Activated naive CD8-positive, alpha-beta T cell (primary cell): Measurements from ENCODE around the gene ZMIZ1.

ENCODE experiments used
- H3K27ac Mint-ChIP-seq: one replicate; pipeline ENCODE4 v1.8.0; 2021; ENCODE audit warnings: mixed read lengths
- H3K27me3 Mint-ChIP-seq: one replicate; pipeline ENCODE4 v1.8.0; 2021; ENCODE audit warnings: mixed read lengths
- H3K36me3 Mint-ChIP-seq: one replicate; pipeline ENCODE4 v1.8.0; 2021; ENCODE audit warnings: mixed read lengths
- H3K4me1 Mint-ChIP-seq: one replicate; pipeline ENCODE4 v1.8.0; 2021; ENCODE audit warnings: low read depth, mixed read lengths
- H3K4me3 Mint-ChIP-seq: one replicate; pipeline ENCODE4 v1.8.0; 2021; ENCODE audit warnings: mild to moderate bottlenecking, mixed read lengths
- H3K9me3 Mint-ChIP-seq: one replicate; pipeline ENCODE4 v1.8.0; 2021; ENCODE audit warnings: low read depth, mixed read lengths

Gene ZMIZ1

DNA sequence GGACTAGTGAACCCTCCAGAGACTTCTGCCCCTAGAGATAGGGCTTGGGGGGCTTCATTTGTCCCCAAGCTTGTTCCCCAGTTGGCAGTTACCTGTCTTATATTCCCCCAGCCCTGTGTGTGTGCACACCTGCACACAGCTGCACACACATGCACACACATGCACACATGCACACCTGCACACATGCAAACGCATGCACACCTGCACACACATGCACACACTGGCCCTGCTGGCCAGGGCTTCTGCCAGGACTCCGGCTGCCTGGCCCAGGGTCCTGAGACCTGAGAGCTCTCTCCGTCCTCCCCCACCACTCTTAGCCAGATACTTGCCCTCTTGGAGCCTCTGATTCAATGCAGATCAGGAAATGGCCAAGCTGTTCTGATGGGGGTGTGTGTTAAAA, 6.7 kb downstream of the ZMIZ1 start:
- Mint-ChIP-seq H3K4me1 (peaks cover 37% of the 10 kb centered on the region), H3K4me3 (no peak overlapping the region), H3K27ac (no peak overlapping the region), H3K36me3 (no peaks in the 10 kb centered on the region), H3K9me3 (no peaks in the 10 kb centered on the region), H3K27me3 (no peaks in the 10 kb centered on the region)

DNA sequence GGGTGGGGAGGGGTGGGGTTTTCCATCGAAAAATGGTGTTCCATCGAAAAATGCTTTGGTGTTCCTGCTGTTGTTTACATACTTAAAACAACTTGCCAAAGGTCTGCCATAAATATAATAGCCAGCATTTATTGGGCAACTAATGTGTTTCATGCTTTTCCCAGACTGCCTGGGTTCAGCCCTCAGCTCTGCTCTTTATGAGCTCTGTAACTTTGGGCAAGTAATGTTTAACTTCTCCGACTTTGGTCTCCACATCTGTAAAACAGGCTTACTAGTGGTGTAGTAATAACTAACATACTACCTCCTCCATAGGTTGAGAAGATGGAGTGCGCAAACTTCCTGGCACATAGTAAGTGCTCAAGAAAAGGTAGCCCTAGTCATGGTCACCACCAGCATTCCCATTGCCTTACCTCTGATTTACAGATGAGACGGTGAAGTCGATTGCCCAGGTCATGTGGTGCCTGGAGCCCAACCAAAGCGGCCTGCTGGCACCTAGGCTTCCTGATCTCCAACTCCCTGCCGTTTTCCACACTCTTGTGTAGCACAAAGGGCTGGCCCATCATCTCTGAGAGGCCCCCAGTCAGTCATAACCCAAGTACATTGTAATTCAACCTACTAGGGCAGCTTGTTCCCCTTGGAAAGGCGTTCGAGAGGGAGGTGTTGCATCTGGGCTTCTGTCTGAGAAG, 8.9 kb downstream of the ZMIZ1 start:
- H3K27me3 Mint-ChIP-seq: no peaks in the 10 kb centered on the region
- H3K4me1 Mint-ChIP-seq: peaks cover 30% of the 10 kb centered on the region

DNA sequence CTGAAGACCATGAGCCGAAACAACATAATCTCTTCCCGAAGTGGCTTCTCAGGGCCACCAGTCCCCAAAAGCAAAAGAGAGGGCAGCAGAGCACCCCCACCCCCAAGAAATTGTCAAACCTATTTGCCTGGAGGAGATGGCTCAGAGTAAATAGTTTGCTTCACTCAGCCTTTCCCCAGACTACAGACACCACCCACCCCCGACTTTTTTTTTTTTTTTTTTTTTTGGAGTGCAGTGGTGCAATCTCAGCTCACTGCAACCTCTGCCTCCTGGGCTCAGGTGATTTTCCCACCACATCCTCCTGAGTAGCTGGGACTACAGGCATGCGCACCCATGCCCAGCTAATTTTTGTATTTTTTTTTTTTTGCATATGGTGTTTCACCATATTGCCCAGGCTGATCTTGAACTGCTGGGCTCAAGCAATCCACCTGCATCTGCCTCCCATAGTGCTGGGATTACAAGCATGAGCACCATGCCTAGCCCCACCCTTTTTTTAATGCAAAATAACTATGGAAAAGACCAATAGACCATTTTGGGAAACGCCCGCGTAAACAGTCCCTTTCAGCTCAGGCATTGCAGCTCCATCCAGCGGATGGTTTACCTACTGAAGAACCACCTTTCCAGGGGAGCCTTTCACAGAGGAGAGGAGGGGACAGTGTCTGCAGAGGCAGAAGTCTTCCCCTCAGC, 9.7 kb downstream of the ZMIZ1 start:
- Mint-ChIP-seq H3K27me3 (no peaks in the 10 kb centered on the region), H3K27ac (no peak overlapping the region)

More for the DNA sequence above, 8.9 kb downstream of the ZMIZ1 start:
- Mint-ChIP-seq H3K4me3 (no peak overlapping the region), H3K27ac (no peak overlapping the region), H3K9me3 (no peaks in the 10 kb centered on the region), H3K36me3 (no peaks in the 10 kb centered on the region)

DNA sequence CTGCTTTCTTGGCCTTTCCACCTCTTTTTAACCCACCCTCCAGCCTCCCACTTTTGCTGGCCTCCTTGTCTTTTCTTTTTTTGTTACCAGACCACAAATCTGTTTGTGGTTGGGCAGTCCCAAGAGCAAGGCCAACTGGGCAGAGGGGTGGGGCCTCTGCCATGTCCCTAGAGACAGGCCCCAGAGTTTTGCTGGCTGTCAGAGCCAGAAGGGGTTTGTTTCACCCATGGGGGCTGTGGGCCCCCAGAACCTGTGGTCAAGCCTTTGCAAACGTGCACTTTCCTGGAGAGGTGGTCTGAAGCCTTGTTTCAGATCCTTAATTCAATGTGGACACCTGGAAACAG, 10.3 kb downstream of the ZMIZ1 start:
- Mint-ChIP-seq H3K4me3 (no peak overlapping the region), H3K27me3 (no peaks in the 10 kb centered on the region), H3K9me3 (no peaks in the 10 kb centered on the region), H3K36me3 (no peaks in the 10 kb centered on the region), H3K27ac (no peak overlapping the region), H3K4me1 (peaks cover 33% of the 10 kb centered on the region)

More for the DNA sequence above, 9.7 kb downstream of the ZMIZ1 start:
- Mint-ChIP-seq H3K4me3 (no peak overlapping the region), H3K9me3 (no peaks in the 10 kb centered on the region), H3K36me3 (no peaks in the 10 kb centered on the region), H3K4me1 (peaks cover 30% of the 10 kb centered on the region)

DNA sequence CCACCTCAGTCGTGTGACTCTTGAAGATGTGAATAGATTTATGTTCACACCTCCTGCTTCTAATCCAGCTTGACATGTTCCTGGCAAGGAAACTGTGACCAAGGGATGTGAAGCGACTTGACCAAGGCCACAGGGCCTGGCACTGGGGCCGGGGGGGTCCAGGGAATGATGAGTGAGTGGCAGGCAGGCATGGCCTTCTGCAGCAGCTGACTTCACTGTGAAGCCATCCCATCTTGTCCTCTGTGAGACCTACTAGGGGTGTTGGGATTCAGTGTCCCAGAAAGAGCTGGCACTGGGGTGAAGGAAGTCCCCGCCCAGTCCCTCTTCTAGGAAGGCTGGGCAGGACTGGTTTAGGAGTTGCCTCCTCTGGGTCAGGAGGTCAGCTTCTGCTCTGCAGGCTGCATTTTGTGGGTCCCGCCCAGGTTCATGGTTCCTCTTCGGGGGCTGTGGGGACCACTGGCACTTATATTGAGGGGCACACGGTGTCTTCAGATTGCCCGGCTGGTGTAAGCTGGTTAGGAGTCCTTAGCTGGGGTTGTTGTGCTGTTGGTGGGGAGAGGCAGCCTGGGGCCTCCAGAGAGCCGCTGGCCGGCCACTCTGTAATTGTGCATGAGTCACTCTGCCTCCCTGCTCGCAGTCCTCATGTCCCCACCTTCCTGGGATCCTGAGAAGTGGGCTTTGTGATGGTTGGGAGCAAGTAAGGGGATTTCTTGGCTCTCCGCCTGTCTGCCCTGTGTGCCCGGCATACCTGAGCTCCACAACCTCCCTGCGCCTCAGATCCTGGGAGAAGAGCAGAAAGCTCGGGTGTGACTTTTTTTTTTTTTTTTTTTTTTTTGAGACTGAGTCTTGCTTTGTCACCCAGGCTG, 11.0 kb downstream of the ZMIZ1 start:
- no peaks in the 10 kb centered on the region for H3K36me3 Mint-ChIP-seq
- no peaks in the 10 kb centered on the region for H3K9me3 Mint-ChIP-seq

DNA sequence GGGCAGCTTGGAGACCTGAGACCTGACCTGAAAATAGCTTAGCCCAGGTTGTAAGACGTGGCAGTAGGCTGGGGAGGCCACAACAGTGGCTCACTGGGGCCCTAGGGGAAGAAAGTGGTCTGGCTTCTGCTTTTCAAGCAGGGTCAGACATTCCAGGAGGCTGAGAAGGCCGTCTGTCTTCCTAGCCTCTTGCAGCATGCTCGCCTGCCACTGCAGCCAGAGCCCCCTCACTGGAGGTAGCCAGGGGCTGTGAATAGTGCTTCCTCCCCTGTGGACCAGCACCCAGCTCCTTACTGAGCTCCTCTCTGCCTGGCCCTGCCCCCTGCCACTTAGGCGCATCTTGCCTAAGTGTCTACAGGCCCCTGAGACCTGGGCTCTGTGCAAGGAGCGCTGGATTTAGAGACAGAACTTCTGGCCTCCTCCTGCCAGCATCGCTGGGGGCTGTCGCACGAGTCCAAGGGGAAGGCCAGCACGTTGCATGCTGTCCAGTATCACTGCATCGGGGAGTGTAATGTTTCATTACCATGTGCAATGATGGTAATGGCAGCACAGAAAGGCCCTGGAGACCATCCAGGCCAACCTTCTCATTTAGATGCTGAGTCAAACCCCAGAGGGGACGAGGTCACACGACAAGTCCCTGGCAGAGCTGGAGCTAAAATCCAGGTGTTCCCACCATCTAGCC, 12.7 kb downstream of the ZMIZ1 start:
- Mint-ChIP-seq H3K27ac (no peak overlapping the region), H3K27me3 (no peaks in the 10 kb centered on the region), H3K4me3 (no peak overlapping the region), H3K9me3 (no peaks in the 10 kb centered on the region), H3K4me1 (peaks cover 36% of the 10 kb centered on the region), H3K36me3 (no peaks in the 10 kb centered on the region)

More for the DNA sequence above, 11.0 kb downstream of the ZMIZ1 start:
- Mint-ChIP-seq H3K27me3 (no peaks in the 10 kb centered on the region), H3K27ac (no peak overlapping the region), H3K4me3 (no peak overlapping the region), H3K4me1 (peaks cover 37% of the 10 kb centered on the region)

DNA sequence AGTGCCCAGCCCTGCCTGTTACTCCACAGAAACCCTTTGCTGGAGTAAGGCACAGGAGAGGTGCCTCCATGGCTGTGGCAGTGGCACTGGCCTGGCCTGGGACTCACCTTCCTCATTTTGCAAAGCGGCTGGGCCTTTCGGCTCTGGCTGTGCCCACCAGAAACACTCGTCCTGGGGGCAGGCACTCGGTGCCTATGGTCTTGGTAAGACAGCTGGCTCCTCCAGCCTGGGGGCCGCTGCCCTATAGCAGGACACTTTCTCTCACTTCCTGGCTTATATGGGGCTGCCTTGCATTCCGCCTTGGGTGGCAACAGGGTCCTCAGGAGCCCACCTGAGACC, 13.2 kb downstream of the ZMIZ1 start:
- H3K9me3 Mint-ChIP-seq: no peaks in the 10 kb centered on the region
- H3K4me1 Mint-ChIP-seq: peaks cover 39% of the 10 kb centered on the region
- no peak overlapping the region for H3K4me3 Mint-ChIP-seq
- no peak overlapping the region for H3K27ac Mint-ChIP-seq
- no peaks in the 10 kb centered on the region for H3K27me3 Mint-ChIP-seq
- no peaks in the 10 kb centered on the region for H3K36me3 Mint-ChIP-seq

DNA sequence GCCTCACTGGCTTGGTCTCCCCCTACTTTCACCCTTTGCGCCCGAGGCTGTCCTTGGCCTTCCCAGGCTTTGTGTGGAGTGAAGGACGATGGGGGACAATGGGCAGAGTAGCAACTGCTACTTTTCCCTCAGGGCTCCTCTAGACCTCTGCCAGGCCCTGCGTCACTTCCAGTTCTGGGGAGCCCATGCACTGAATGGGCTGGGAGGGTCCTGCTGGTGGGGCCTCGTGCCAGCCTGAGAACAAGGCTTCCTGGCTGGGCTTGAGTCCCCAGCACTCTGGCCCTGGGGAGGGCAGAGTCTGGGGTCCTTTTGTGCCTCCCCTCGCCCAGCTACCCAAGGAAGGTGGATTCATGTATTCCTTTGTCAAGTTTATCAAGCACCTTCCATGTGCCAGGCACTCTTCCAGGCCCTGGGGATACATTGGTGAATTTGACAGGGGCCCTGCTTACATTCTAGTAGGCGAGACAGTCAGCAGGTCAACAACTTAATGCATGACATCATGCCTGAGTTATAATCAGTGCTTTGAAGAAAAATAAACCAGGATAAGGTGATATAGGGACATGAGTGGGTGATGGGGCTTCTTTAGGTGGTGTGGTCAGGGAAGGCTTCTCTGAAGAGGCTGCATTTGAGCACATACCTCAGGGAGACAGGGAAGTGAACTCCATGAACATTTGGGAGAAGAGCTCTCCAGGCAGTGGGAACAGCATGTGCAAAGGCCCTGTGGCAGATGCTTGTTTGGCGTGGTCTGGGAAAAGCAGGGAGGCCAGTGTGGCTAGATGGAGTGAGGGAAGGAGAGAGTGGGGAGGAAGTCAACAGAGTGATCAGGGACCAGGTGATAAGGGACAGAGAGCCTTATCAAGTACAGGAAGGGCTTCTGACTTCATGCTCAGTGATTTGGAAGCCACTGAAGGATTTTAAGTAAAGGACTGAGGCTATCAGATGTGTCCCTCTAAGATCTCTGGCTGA, 14.1 kb downstream of the ZMIZ1 start:
- Mint-ChIP-seq H3K36me3 (no peaks in the 10 kb centered on the region), H3K4me1 (peaks cover 44% of the 10 kb centered on the region), H3K27ac (no peak overlapping the region), H3K9me3 (no peaks in the 10 kb centered on the region), H3K4me3 (no peak overlapping the region), H3K27me3 (no peaks in the 10 kb centered on the region)

DNA sequence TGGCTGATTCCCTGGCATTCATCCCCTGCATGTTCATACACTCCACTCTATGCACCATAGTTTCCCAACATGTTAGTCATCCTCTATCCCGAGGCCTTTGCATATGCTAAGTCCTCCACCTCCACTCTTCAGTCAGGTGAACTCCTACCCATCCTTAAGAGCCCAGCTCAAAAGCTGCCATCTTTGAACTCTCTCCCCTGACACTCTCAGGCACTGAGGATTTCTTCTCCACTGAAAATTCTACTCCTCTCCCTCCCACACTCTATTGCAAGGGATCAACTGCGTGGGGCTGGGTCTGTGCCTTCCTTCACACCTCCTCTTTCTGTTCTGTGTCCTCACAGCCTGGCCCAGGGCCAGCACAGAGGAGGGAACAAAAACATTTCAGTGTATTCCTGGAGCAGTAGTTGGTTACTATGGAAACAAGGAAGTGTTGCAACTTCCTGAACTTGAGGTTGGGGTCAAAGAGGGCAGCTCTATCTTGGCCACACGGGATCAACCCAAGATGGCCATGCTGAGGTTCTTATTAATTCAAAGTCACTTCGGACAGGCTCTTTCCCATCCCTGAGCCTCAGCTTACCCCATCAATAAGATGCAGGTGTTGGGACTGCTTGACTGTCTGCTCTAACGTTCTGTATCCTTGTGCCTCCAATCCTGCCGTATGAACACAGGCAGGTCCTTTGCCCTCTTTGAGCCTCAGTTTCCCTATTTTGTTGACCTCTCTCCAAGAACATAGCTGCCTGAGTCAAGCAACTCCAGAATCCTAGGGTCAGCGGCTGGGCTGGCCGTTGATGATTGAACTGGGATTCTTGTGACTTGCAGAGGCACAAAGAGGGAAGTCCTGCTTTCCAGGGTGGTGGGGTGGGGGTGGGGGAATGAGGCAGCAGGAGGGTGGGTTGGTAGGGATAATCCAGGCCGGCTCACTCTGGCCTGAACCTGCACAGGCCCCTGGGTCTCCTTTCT, 15.5 kb downstream of the ZMIZ1 start:
- Mint-ChIP-seq H3K4me1 (peaks cover 40% of the 10 kb centered on the region), H3K27me3 (no peaks in the 10 kb centered on the region), H3K36me3 (no peaks in the 10 kb centered on the region), H3K4me3 (no peak overlapping the region), H3K9me3 (no peaks in the 10 kb centered on the region), H3K27ac (no peak overlapping the region)

DNA sequence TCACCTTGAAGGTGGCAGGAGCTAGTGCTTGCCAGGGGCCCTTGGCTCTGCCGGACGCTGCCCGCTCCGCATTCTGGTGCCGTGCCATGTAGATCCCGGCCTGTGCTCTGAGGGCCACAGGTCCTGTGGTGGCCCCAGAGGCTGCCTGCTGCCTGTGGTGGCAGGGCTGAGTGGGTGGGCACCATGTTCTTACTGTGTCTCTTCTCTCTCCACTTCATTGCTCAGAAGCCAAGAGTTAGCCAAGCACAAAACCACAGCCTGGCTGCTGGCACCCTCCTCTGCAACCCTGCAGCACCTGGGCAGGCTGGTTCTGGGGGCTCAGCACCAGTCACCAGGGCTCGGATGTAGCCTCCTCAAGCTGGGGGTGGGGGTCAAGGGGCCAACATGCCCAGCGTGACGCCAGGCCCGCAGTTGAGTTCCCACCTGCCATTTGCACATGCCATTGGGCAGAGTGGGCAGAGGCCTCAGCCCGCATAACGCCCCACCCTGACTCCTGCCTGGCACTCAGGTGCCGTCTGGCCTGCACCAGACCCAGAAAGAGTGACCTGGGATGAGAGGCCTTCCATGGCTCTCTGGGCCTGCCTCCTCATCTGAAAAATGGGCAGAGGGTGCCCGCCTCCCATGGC, 16.3 kb downstream of the ZMIZ1 start:
- no peaks in the 10 kb centered on the region for H3K36me3 Mint-ChIP-seq
- H3K4me3 Mint-ChIP-seq: no peak overlapping the region
- H3K4me1 Mint-ChIP-seq: peaks cover 42% of the 10 kb centered on the region
- H3K27ac Mint-ChIP-seq: no peak overlapping the region
- H3K9me3 Mint-ChIP-seq: no peaks in the 10 kb centered on the region
- no peaks in the 10 kb centered on the region for H3K27me3 Mint-ChIP-seq

DNA sequence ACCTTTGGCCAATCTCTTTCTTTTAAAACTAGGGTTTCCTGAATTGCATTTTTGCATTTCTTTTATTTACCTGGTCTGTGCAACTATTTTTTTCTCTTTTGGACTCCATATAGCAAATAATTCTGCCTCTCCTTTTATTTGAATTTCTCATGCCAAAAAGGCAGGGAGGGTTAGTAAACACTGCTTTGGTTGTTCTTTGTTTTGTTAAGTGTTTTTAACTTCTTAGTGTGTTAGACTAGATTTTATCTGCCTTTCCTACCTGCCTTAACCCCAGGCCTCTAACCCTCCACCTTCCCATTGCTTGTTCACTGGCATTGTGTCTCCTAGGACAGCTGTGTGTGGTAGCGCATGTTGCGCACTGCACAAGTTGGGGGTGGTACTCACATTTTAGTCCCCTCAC, 18.1 kb downstream of the ZMIZ1 start:
- H3K27ac Mint-ChIP-seq: no peak overlapping the region
- H3K4me1 Mint-ChIP-seq: peaks cover 45% of the 10 kb centered on the region
- no peaks in the 10 kb centered on the region for H3K36me3 Mint-ChIP-seq
- H3K27me3 Mint-ChIP-seq: no peaks in the 10 kb centered on the region
- no peak overlapping the region for H3K4me3 Mint-ChIP-seq
- H3K9me3 Mint-ChIP-seq: no peaks in the 10 kb centered on the region

DNA sequence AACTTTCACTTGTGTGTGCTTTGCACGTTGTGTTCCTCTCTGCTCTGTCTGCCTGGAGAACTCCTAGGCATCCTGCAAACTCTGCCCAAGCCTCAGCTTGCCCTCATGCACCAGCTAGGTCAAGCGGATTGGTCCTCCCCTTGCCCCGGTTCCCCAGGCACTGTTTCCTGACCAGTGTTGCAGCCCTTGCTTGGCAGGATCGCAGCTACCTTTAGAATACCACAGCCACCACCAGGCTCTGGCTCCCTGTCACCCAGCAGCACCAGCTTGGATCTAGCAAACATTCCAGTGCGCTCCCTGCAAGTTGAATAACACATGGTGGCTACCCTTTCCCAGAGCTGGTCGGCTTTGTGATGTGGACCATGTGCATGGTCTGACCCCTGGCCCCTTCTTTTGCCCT, 19.0 kb downstream of the ZMIZ1 start:
- Mint-ChIP-seq H3K36me3 (no peaks in the 10 kb centered on the region), H3K4me1 (peaks cover 52% of the 10 kb centered on the region), H3K27ac (peak overlapping the region; percentile 23), H3K9me3 (no peaks in the 10 kb centered on the region), H3K27me3 (no peaks in the 10 kb centered on the region), H3K4me3 (no peak overlapping the region)

DNA sequence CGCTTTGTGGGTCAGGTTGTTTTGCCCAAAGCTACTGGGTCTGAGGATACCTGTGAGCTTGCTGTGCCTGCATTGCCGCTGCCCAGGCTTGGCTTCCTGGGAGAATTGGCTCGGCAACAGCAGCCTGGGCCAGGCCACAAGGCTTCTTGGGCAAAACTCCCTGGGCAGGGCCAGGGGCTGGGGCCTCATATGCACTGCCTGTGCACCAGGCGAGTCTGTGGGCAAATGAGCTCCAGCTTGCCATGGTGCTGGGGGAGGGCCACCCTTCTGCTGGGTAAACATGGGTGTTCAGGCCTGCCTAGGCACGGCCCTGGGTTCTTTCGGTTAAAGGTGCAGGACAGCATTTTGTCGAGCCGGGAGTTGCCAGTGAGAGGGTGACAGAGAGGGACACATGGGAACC, 19.4 kb downstream of the ZMIZ1 start:
- Mint-ChIP-seq H3K36me3 (no peaks in the 10 kb centered on the region), H3K4me1 (peaks cover 49% of the 10 kb centered on the region), H3K9me3 (no peaks in the 10 kb centered on the region), H3K27ac (no peak overlapping the region), H3K4me3 (no peak overlapping the region), H3K27me3 (no peaks in the 10 kb centered on the region)
